ENCODE results near the gene PEX7. TPM values are rescaled to one million over a fixed set of nuclear protein-coding genes. Genes with fewer than 3 reads are reported as not detected.
"Not testable (repeated sequence)": the region's sequence is repeated elsewhere in the genome, so short reads cannot be mapped to it uniquely, and the experiment has no call there.

PEX7 gene
- total RNA-seq, 1 donor from 2014 or later, result 20.0 TPM

DNA sequence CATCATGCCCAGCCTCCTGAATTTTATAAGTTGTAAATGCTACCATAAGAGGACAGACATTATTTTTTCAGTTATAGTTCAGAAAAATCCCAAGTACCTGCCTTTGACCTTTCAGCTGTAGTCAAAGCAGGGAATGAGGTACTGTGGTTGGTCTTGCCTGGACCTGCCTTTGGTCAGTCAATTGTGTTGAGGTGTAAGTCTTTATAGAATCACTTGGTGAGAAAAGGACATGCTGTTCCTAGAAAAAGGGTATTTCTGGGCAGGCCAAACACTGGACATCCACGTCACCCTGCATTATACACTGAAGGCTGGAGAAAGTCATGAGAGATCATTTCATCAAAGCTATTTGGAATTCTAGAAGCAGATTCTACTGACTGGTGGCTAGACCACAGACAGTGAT lies 40.3 kb downstream of the PEX7 start:
- Histone ChIP-seq H3K4me3 (ENCODE audit: low read depth, low read length) (no peak overlapping the region), H3K27me3 (ENCODE audit: control insufficient read depth, insufficient read depth, low read length) (no peaks in the 10 kb centered on the region), H3K36me3 (ENCODE audit: control insufficient read depth, insufficient read depth, low read length) (no peaks in the 10 kb centered on the region)
- FAIRE-seq (no peak), DNase-seq (ENCODE audit: low read depth) (peak; percentile 44)
- TF ChIP-seq, protein P1, sequence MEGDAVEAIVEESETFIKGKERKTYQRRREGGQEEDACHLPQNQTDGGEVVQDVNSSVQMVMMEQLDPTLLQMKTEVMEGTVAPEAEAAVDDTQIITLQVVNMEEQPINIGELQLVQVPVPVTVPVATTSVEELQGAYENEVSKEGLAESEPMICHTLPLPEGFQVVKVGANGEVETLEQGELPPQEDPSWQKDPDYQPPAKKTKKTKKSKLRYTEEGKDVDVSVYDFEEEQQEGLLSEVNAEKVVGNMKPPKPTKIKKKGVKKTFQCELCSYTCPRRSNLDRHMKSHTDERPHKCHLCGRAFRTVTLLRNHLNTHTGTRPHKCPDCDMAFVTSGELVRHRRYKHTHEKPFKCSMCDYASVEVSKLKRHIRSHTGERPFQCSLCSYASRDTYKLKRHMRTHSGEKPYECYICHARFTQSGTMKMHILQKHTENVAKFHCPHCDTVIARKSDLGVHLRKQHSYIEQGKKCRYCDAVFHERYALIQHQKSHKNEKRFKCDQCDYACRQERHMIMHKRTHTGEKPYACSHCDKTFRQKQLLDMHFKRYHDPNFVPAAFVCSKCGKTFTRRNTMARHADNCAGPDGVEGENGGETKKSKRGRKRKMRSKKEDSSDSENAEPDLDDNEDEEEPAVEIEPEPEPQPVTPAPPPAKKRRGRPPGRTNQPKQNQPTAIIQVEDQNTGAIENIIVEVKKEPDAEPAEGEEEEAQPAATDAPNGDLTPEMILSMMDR (IDR thresholded peaks at IDR 0.05; ENCODE audit: insufficient read depth, low read length, severe bottlenecking), result no peak

DNA sequence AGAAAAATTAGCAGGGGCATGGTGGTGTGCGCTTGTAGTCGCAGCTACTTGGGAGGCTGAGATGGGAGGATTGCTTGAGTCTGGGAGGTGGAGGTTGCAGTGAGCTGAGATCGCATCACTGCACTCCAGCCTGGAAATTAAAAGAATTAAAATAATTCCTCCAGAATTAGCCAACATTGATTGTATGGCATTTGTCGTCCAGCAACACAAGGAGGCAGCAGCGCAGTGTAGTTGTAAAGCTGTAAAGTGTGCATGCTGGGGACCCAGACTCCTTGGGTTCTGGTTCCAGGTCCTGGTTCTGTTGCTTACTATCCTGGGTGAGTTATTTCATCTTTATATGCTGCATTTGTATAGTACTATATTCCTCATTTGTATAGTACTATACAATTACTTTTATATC lies 41.4 kb downstream of the PEX7 start:
- H3K27me3 ChIP-seq (ENCODE audit: control insufficient read depth, insufficient read depth, low read length), result no peaks in the 10 kb centered on the region
- no peaks in the 10 kb centered on the region for H3K36me3 ChIP-seq (ENCODE audit: control insufficient read depth, insufficient read depth, low read length)
- TF ChIP-seq, protein P1 (IDR thresholded peaks at IDR 0.05; ENCODE audit: insufficient read depth, low read length, severe bottlenecking), result no peak
- H3K4me3 ChIP-seq (ENCODE audit: low read depth, low read length), result no peak overlapping the region
- FAIRE-seq, result no peak
- DNase-seq (ENCODE audit: low read depth), result no peak

DNA sequence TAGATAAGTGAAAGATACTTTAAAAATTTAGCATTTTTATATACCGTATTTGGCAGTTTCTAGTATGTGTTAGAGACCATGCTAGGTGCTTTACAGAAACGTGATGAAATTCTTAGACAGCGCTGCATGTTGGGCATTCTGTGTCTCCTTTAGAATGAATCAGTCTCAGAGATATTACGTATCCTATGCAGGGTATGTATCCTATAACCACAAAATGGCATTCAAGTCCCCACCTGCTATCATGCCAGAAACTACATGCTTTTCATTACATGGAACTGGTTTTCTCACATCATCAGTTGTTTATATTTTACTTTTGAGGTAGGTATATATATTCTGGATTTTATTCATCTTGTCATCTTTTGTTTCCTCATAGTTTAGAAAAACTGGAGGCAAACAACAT lies 42.3 kb downstream of the PEX7 start:
- no peak for FAIRE-seq
- no peak overlapping the region for H3K4me3 ChIP-seq (ENCODE audit: low read depth, low read length)
- no peaks in the 10 kb centered on the region for H3K27me3 ChIP-seq (ENCODE audit: control insufficient read depth, insufficient read depth, low read length)
- TF ChIP-seq, protein P1 (IDR thresholded peaks at IDR 0.05; ENCODE audit: insufficient read depth, low read length, severe bottlenecking), result no peak
- H3K36me3 ChIP-seq (ENCODE audit: control insufficient read depth, insufficient read depth, low read length), result no peaks in the 10 kb centered on the region
- DNase-seq (ENCODE audit: low read depth), result no peak

DNA sequence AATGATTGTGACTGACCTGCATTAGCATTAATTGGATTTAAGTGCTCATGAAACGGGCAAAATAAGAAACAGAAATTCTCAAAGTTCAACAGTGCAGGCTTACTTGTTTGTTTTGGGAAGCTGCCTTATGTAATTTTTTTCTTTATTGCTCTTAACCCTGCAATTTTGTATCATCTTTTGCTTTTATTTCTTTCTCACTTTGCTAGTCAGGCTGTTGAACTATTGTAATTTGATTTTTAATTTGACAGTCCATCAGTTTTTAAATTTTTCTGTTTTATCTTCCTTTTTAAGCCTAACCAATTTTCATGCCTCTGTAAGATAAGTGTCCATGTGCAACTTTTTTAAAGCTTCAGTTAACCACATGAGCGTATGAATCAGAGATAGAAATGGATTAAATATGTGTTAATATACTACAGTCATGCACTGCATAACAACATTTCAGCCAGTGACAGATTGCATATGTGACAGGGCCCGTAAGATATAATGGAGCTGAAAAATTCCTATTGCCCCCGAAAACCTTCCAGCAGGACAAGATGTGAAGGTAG lies 44.6 kb downstream of the PEX7 start:
- FAIRE-seq (no peak), DNase-seq (ENCODE audit: low read depth) (no peak)
- Histone ChIP-seq H3K27me3 (ENCODE audit: control insufficient read depth, insufficient read depth, low read length) (no peaks in the 10 kb centered on the region), H3K4me3 (ENCODE audit: low read depth, low read length) (no peak overlapping the region), H3K36me3 (ENCODE audit: control insufficient read depth, insufficient read depth, low read length) (no peaks in the 10 kb centered on the region)
- TF ChIP-seq, protein P1 (IDR thresholded peaks at IDR 0.05; ENCODE audit: insufficient read depth, low read length, severe bottlenecking), result no peak

DNA sequence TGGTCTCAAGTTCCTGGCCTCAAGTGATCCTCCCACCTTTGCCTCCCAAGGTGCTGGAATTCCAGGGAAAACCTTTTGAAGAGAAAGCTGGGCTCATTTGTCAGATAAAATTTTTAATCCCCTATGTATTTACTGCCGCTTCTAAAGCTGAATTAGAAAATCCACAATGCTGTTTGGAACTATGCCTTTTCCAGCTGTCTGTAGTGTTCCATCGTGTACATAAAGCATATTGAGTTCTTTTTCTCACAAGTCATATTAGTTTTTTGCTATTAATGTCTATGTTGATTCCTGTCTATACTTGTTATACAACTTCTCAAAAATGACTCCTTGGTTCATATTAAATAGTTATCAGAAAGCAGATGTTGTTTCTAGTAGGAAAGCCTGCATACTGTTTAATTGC lies 47.1 kb downstream of the PEX7 start:
- Histone ChIP-seq H3K36me3 (ENCODE audit: control insufficient read depth, insufficient read depth, low read length) (no peaks in the 10 kb centered on the region), H3K4me3 (ENCODE audit: low read depth, low read length) (no peak overlapping the region), H3K27me3 (ENCODE audit: control insufficient read depth, insufficient read depth, low read length) (no peaks in the 10 kb centered on the region)
- FAIRE-seq (no peak), DNase-seq (ENCODE audit: low read depth) (no peak)
- TF ChIP-seq, protein P1 (IDR thresholded peaks at IDR 0.05; ENCODE audit: insufficient read depth, low read length, severe bottlenecking), result no peak

DNA sequence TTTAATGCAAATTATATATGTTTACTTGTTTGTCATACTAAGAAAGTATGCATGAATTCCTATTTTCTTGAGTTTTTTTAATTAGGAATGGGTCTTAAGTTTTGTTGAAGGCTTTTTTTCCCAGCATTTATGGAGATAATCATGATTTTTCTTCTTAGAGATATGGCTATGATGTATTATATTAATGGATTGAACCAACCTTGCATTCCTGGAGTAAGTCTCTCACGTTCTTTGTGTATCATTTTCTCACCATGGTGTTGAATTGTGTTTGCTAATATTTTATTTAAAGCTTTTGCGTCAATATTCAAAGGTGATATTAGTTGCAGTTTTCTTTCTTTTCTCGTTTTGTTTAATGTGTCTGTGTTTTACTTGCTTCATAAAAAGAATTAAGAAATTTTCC lies 51.4 kb downstream of the PEX7 start:
- TF ChIP-seq, protein P1 (IDR thresholded peaks at IDR 0.05; ENCODE audit: insufficient read depth, low read length, severe bottlenecking), result no peak
- no peak for FAIRE-seq

DNA sequence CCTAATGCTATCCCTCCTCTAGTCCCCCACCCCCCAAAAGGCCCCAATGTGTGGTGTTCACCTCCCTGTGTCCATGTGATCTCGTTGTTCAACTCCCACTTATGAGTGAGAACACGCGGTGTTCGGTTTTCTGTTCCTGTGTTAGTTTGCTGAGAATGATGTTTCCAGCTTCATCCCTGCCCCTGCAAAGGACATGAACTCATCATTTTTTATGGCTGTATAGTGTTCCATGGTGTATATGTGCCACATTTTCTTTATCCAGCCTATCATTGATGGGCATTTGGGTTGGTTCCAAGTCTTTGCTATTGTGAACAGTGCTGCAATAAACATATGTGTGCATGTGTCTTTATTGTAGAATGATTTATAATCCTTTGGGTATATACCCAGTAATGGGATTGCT lies 54.1 kb downstream of the PEX7 start:
- not testable (repeated sequence) for H3K27me3 ChIP-seq (ENCODE audit: control insufficient read depth, insufficient read depth, low read length); H3K36me3 ChIP-seq (ENCODE audit: control insufficient read depth, insufficient read depth, low read length); H3K4me3 ChIP-seq (ENCODE audit: low read depth, low read length); FAIRE-seq; DNase-seq (ENCODE audit: low read depth)

More for the DNA sequence above, 51.4 kb downstream of the PEX7 start:
- Histone ChIP-seq H3K4me3 (ENCODE audit: low read depth, low read length) (no peak overlapping the region), H3K27me3 (ENCODE audit: control insufficient read depth, insufficient read depth, low read length) (no peaks in the 10 kb centered on the region), H3K36me3 (ENCODE audit: control insufficient read depth, insufficient read depth, low read length) (no peaks in the 10 kb centered on the region)
- DNase-seq (ENCODE audit: low read depth), result no peak

Measured in bronchial epithelial cell (primary cell).